Hypothalamus (tissue), 51 donors: ENCODE results near the gene PCBD1.

Experiments
- DNase-seq, 51 donors: peaks; one replicate each; lab custom pipeline; 2025; lab: John Stamatoyannopoulos, UW

PCBD1 gene

DNA sequence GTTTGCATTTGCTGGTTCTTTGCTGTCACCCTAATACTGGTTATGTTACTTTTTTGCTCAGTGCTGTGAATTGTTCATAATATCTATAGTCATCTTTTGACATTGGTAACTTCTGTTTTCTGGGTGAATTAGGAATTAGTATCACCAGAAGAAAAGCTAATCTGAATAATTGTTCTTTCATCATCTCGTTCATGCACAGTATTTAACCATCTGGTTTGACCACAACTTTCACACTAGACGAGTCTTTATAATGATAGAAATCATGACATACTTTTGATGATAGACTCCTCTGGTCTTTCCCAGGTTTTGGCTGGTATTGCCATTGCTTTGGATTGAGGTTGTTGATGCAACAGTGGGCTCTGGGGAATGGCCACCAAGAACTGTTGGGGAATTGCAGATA, 47.5 kb downstream of the PCBD1 start:
- DNase-seq = no peak

DNA sequence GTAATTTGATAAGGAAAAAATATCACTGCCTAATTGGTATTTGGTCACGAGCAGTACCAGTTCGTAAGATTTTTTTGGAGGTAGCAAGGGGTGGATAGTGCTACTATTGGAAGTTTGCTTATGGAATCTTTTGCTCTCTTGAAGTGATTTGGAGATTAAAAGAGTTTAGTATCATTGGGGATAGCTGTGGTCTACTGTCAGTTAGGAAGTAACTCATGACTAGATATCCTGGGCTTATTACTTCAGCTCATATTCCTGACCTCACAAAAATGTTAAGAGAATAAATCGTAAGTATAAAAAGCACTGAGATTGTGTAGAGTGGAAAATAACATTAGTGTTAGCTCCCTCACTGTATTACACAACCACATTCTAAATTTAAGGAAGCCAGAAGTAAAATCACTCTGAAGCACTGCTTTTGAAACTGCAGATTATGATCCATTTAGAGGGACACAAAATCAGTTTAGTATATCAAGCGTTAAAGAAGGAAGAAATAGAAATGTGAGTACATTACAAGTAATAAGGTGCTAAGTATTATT, 50.0 kb downstream of the PCBD1 start:
- no peak for DNase-seq

DNA sequence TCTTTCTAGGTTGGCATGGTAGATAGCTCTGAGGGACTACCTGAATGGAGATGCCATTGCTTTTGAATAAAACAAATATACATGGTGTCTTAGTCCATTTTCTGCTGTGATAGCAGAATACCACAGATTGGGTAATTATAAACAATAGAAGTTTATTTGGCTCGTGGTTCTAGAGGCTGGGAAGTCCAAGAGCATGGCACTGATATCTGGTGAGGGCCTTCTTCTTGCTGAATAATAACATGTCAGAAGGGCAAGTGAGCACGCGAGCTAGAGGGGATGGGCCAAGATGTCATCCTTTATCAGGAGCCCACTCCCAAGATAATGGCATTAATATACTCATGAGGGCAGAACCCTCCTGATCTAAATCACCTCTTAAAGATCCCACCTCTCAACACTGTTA, 50.7 kb downstream of the PCBD1 start:
- no peak for DNase-seq

DNA sequence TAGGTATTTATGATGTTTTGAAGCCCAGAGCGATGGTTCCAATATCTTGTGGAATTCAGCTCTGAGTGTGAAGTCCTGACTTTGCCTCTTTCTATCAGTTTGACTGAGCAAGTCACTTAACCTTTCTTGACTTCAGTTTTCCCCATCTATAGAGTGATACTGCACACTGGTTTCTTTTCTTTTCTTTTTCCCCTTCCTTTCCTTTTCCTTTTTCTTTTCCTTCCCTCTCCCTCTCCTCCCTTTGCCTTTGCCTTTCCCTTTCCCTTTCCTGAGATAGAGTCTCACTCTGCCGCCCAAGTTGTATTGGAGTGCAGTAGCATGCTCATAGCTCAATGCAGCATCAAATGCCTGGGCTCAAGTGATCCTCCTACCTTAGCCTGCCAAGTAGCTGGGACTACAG, 52.0 kb downstream of the PCBD1 start:
- DNase-seq = no peak

DNA sequence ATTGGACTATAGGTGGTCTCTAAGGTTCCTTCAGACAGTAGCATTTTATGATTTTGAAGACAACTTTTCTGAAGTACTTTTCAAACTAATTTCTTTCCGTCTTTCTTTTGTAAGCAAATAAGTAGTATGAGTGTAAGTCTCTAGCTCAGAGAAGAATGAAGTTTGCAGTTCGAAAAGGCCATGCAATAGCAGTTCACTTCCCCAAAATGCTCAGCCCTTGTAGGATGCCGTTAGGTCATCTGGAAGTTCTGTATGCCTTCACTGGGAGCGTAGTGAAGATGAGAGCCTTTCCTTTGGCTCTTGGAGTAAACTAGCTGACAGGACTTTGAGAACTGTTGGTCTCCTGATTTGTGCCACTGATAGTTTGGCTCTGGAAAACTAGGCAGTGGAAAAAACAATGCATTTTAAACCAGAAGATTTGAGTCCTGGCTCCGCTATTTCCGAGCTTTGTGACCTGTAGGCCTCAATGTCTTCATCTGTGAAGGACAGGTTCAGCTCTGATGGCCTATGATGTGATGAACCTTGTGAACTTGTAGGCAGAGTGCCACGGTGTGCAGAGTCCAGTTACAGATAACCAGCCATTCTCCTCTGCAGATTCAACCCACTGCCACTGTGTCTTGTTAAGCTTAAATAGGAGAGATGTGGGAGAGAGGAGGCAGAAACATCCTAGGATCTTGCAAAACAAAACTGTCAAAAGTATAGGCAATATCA, 53.8 kb downstream of the PCBD1 start:
- DNase-seq = no peak

DNA sequence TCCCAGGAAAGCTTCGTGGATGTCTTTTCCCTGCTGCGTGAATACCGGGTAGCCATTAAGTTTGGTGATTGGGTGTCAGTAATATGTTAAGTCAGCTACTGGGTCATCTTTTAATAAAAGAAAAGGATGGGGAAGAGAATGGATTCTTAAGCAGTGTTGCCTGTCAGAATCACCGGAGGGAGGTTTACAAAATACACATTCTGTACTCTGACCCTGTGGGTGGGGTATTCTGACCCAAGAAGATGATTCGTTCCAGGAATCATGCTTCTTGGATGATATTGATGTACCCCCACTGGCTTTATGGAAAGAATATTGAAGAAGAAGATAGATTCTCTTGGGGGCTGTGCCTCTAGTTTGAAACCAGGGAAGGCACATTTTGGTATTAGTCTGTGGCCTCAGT, 54.3 kb downstream of the PCBD1 start:
- DNase-seq = no peak

DNA sequence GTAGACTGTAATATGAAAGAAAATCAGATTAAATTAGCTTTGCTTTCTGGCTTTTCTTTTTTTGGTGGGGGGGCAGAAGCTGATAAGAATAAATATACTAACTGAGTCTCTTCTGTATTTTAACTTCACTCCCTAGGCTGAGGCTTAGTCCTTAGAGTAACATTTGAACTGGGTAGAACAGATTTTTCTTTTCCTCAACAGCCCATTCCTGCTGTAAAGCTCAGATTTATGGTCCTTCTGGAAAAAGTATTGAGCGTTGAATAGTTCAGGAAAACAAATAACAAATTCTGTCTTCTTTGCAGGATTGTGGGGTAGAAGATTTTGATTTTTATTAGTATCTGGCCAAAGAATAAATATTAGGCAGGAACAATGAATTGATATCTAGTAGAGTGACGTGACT, 54.8 kb downstream of the PCBD1 start:
- no peak for DNase-seq
